ENCODE results near the gene SPNS2. TPM values are rescaled to one million over a fixed set of nuclear protein-coding genes. Genes with fewer than 3 reads are reported as not detected.
A peak's percentile ranks its signal among the peaks of the same experiment; 100 is the strongest.

SPNS2 gene
- 1 to 10 TPM; 4.0 to 4.2 TPM for total RNA-seq

- H3K27ac Mint-ChIP-seq = peak within 1 kb of the TSS; percentile 50
Observed at GRCh38 chr17:4498461-4499397, at the start of gene SPNS2. Gene SPNS2, plus strand, starts transcription at chr17:4498881. Its CDS starts 167 bp downstream, at chr17:4499048.

GRCh38 chr17:4449736-4450135 lies 48.9 kb upstream of the SPNS2 start:
- ChIA-PET CTCF (no interaction called here), POLR2A (interaction anchor here (0.9 kb wide), 1 partner anchor 11 kb away, joined by 3 read pairs; no protein-coding TSS in a partner anchor)
- Mint-ChIP-seq H3K27me3 (ENCODE audit: low read depth) (no peaks in the 10 kb centered on the region), H3K27ac (no peak overlapping the region), H3K4me1 (ENCODE audit: low read depth) (peaks cover 5% of the 10 kb centered on the region), H3K9me3 (ENCODE audit: insufficient read depth) (no peaks in the 10 kb centered on the region), H3K36me3 (ENCODE audit: low read depth) (peaks cover 18% of the 10 kb centered on the region), H3K4me3 (no peak overlapping the region)
- no peak for ATAC-seq
- no peak for DNase-seq

More at GRCh38 chr17:4498461-4499397, at the start of gene SPNS2:
- no peaks in the 10 kb centered on the region for H3K36me3 Mint-ChIP-seq (ENCODE audit: low read depth)
- ATAC-seq (peak; percentile 82), DNase-seq (peak; percentile 66)
- peaks cover 22% of the 10 kb centered on the region for H3K27me3 Mint-ChIP-seq (ENCODE audit: low read depth)
- no peaks in the 10 kb centered on the region for H3K9me3 Mint-ChIP-seq (ENCODE audit: insufficient read depth)
- H3K4me1 Mint-ChIP-seq (ENCODE audit: low read depth) = peaks cover 41% of the 10 kb centered on the region
- peak within 1 kb of the TSS; percentile 75 for H3K4me3 Mint-ChIP-seq
- CTCF ChIA-PET = interaction anchor here (0.8 to 3.8 kb wide), 6 partner anchors 7 to 78 kb away, joined by 3 to 18 read pairs (median 4); no protein-coding TSS in a partner anchor
- POLR2A ChIA-PET = interaction anchor here (1.0 to 1.6 kb wide), 5 partner anchors 8 to 65 kb away, joined by 3 to 4 read pairs (median 4); partner anchors contain the start of gene SPNS3

GRCh38 chr17:4450710-4451316 lies 47.9 kb upstream of the SPNS2 start:
- DNase-seq = no peak
- no peaks in the 10 kb centered on the region for H3K9me3 Mint-ChIP-seq (ENCODE audit: insufficient read depth)
- no peak overlapping the region for H3K27ac Mint-ChIP-seq
- no peak overlapping the region for H3K4me3 Mint-ChIP-seq
- peaks cover 18% of the 10 kb centered on the region for H3K36me3 Mint-ChIP-seq (ENCODE audit: low read depth)
- H3K27me3 Mint-ChIP-seq (ENCODE audit: low read depth) = no peaks in the 10 kb centered on the region
- POLR2A ChIA-PET = interaction anchor here (0.6 to 0.9 kb wide), 3 partner anchors 12 to 451 kb away, joined by 3 read pairs; no protein-coding TSS in a partner anchor
- ATAC-seq = no peak
- H3K4me1 Mint-ChIP-seq (ENCODE audit: low read depth) = peaks cover 5% of the 10 kb centered on the region
- CTCF ChIA-PET = interaction anchor here (0.8 kb wide), 1 partner anchor 30 kb away, joined by 3 read pairs; no protein-coding TSS in a partner anchor

DNA sequence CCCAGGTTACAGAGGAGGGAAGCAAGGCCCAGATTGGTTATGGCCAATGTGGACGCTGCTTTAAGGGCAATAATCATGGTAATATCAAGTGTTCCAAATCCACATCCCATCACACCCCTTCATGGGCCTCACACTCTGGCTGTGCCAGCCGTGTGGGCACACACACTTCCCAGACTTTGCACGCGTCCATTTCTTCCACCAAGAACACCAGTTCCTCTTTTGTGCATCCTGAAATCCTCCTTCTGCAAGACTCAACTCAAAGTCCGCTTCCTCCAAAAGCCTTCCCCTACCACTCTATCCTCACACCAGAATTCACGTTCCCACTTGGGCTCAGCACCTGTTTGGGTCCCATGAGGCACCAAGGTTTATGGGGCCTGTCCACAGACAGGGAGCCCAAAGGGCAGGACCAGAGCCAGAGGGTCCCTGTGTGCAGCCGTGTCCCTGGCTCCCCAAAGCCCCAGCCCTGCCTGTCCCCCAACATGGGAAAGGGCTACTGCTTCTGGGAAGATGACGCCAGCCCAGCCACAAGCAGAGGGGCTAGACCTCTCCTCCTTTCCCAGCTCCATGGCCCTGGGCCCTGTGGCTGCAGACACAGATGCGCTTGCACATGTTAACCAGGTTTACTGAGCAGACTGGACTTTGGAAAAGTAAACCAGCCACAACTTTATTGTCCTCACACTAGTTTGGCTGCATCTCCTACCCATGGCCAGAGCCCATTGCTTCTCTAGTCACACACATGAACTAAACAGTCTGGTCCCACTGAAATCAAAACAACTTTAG lies 44.7 kb upstream of the SPNS2 start:
- Mint-ChIP-seq H3K36me3 (ENCODE audit: low read depth) (peaks cover 20% of the 10 kb centered on the region), H3K27ac (no peak overlapping the region), H3K9me3 (ENCODE audit: insufficient read depth) (no peaks in the 10 kb centered on the region), H3K27me3 (ENCODE audit: low read depth) (no peaks in the 10 kb centered on the region), H3K4me3 (no peak overlapping the region), H3K4me1 (ENCODE audit: low read depth) (peaks cover 5% of the 10 kb centered on the region)
- ChIA-PET POLR2A (interaction anchor here (0.7 kb wide), 1 partner anchor 21 kb away, joined by 3 read pairs; no protein-coding TSS in a partner anchor), CTCF (interaction anchor here (0.6 kb wide), 2 partner anchors 254 to 278 kb away, joined by 3 read pairs; no protein-coding TSS in a partner anchor)
- DNase-seq (no peak), ATAC-seq (no peak)

- H3K27ac Mint-ChIP-seq = no peak overlapping the region
- DNase-seq (no peak), ATAC-seq (no peak)
- H3K27me3 Mint-ChIP-seq (ENCODE audit: low read depth) = no peaks in the 10 kb centered on the region
- no peak overlapping the region for H3K4me3 Mint-ChIP-seq
- no peaks in the 10 kb centered on the region for H3K4me1 Mint-ChIP-seq (ENCODE audit: low read depth)
- ChIA-PET CTCF (no interaction called here), POLR2A (no interaction called here)
- peaks cover 32% of the 10 kb centered on the region for H3K36me3 Mint-ChIP-seq (ENCODE audit: low read depth)
- peaks cover 9% of the 10 kb centered on the region for H3K9me3 Mint-ChIP-seq (ENCODE audit: insufficient read depth)
Observed at GRCh38 chr17:4460661-4461060, 38.0 kb upstream of the SPNS2 start.

- no peak overlapping the region for H3K4me3 Mint-ChIP-seq
- CTCF ChIA-PET = no interaction called here
- no peaks in the 10 kb centered on the region for H3K27me3 Mint-ChIP-seq (ENCODE audit: low read depth)
- H3K9me3 Mint-ChIP-seq (ENCODE audit: insufficient read depth) = peaks cover 9% of the 10 kb centered on the region
- POLR2A ChIA-PET = interaction anchor here (0.8 kb wide), 1 partner anchor 8 kb away, joined by 4 read pairs; no protein-coding TSS in a partner anchor
- ATAC-seq (no peak), DNase-seq (no peak)
- H3K4me1 Mint-ChIP-seq (ENCODE audit: low read depth) = no peaks in the 10 kb centered on the region
- H3K27ac Mint-ChIP-seq = no peak overlapping the region
- H3K36me3 Mint-ChIP-seq (ENCODE audit: low read depth) = peaks cover 28% of the 10 kb centered on the region
Observed at GRCh38 chr17:4463818-4464476, 34.7 kb upstream of the SPNS2 start.

GRCh38 chr17:4465786-4466185 lies 32.9 kb upstream of the SPNS2 start:
- Mint-ChIP-seq H3K27me3 (ENCODE audit: low read depth) (no peaks in the 10 kb centered on the region), H3K36me3 (ENCODE audit: low read depth) (peaks cover 13% of the 10 kb centered on the region), H3K4me1 (ENCODE audit: low read depth) (no peaks in the 10 kb centered on the region), H3K4me3 (no peak overlapping the region), H3K27ac (no peak overlapping the region), H3K9me3 (ENCODE audit: insufficient read depth) (peaks cover 2% of the 10 kb centered on the region)
- ATAC-seq = no peak
- POLR2A ChIA-PET = no interaction called here
- no peak for DNase-seq
- CTCF ChIA-PET = no interaction called here

DNA sequence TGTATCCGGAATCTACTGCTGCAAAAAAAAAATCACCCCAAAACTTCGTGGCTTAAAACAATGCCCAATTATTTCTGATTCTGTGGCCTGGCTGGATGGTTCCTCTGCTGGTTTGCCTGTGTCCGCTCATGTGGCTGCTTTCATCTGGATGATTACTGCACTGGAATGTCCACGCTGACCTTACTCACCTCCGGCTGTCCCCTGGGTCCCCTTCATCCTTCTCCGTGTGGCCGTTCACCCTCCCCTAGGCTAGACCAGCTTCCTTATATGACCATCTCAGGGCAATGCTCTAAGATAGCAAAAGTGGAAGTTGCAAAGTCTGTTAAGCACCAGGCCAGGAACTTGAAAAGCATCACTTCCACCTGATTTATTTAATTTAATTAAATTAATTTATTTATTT lies 31.4 kb upstream of the SPNS2 start:
- DNase-seq (no peak), ATAC-seq (no peak)
- H3K27ac Mint-ChIP-seq = no peak overlapping the region
- no peaks in the 10 kb centered on the region for H3K4me1 Mint-ChIP-seq (ENCODE audit: low read depth)
- ChIA-PET CTCF (no interaction called here), POLR2A (no interaction called here)
- H3K9me3 Mint-ChIP-seq (ENCODE audit: insufficient read depth) = no peaks in the 10 kb centered on the region
- H3K36me3 Mint-ChIP-seq (ENCODE audit: low read depth) = peaks cover 6% of the 10 kb centered on the region
- no peaks in the 10 kb centered on the region for H3K27me3 Mint-ChIP-seq (ENCODE audit: low read depth)
- no peak overlapping the region for H3K4me3 Mint-ChIP-seq

DNA sequence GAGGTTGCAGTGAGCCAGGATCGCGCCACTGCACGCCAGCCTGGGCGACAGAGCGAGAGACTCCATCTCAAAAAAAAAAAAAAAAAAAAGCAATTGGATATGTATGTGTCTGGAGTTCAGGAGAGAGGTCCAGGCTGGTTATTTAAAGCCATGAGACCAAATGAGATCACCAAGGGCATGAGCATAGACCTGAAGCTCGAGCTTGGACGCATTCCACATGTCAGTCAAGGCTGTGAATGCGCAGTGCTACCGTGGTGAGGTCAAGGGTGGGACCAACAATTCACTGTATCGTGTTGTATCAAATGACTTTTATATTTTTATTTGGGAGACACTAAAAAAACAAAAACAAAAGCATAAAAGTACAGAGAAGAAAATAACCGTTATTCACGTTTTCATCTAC lies 29.1 kb upstream of the SPNS2 start:
- H3K36me3 Mint-ChIP-seq (ENCODE audit: low read depth) = peaks cover 1% of the 10 kb centered on the region
- no peak overlapping the region for H3K27ac Mint-ChIP-seq
- DNase-seq = no peak
- H3K4me3 Mint-ChIP-seq = no peak overlapping the region
- CTCF ChIA-PET = no interaction called here
- POLR2A ChIA-PET = no interaction called here
- no peaks in the 10 kb centered on the region for H3K27me3 Mint-ChIP-seq (ENCODE audit: low read depth)
- H3K4me1 Mint-ChIP-seq (ENCODE audit: low read depth) = no peaks in the 10 kb centered on the region
- H3K9me3 Mint-ChIP-seq (ENCODE audit: insufficient read depth) = no peaks in the 10 kb centered on the region
- ATAC-seq = no peak

- Mint-ChIP-seq H3K36me3 (ENCODE audit: low read depth) (no peaks in the 10 kb centered on the region), H3K4me1 (ENCODE audit: low read depth) (no peaks in the 10 kb centered on the region), H3K9me3 (ENCODE audit: insufficient read depth) (no peaks in the 10 kb centered on the region), H3K4me3 (no peak overlapping the region), H3K27me3 (ENCODE audit: low read depth) (no peaks in the 10 kb centered on the region), H3K27ac (no peak overlapping the region)
- ChIA-PET CTCF (no interaction called here), POLR2A (interaction anchor here (1.1 to 1.2 kb wide), 2 partner anchors 9 to 193 kb away, joined by 3 to 4 read pairs; no protein-coding TSS in a partner anchor)
- DNase-seq (no peak), ATAC-seq (no peak)
Observed at GRCh38 chr17:4472286-4472685, 26.4 kb upstream of the SPNS2 start.

- DNase-seq = no peak
- no peak overlapping the region for H3K27ac Mint-ChIP-seq
- H3K4me3 Mint-ChIP-seq = no peak overlapping the region
- ChIA-PET POLR2A (no interaction called here), CTCF (interaction anchor here (1.1 kb wide), 1 partner anchor 30 kb away, joined by 3 read pairs; no protein-coding TSS in a partner anchor)
- H3K36me3 Mint-ChIP-seq (ENCODE audit: low read depth) = no peaks in the 10 kb centered on the region
- no peaks in the 10 kb centered on the region for H3K4me1 Mint-ChIP-seq (ENCODE audit: low read depth)
- H3K9me3 Mint-ChIP-seq (ENCODE audit: insufficient read depth) = no peaks in the 10 kb centered on the region
- H3K27me3 Mint-ChIP-seq (ENCODE audit: low read depth) = no peaks in the 10 kb centered on the region
- no peak for ATAC-seq
Observed at GRCh38 chr17:4474093-4474492, 24.6 kb upstream of the SPNS2 start.
